Right lobe of liver (tissue), 6 donors: ENCODE measurements around the gene ASB1. TPM values are rescaled to one million over a fixed set of nuclear protein-coding genes. Genes with fewer than 3 reads are reported as not detected.

Source experiments
- ATAC-seq, 4 donors: fragments of 200-7000 bp; cut with Tn5 transposase; one replicate each; pipeline ENCODE4 v1.9.1; 2020; ENCODE audit warnings: mild to moderate bottlenecking in 4 of 4, moderate library complexity in 4 of 4
- DNase-seq, 3 donors: peaks; one replicate each; pipeline ENCODE4 v3.0.0-alpha.2; 2020
- H3K27ac ChIP-seq, 3 donors: fragments of 200-600 bp; one replicate each; pipeline ENCODE4 v1.8.0; 2022
- H3K27me3 ChIP-seq, 2 donors: fragments of 200-600 bp; one replicate each; pipeline ENCODE4 v1.8.0; 2022
- H3K36me3 ChIP-seq, 4 donors: fragments of 200-600 bp; sonication (generic) in 1 of 4; one replicate each; pipeline versions ENCODE4 v1.5.1 to v1.8.0; 2017 to 2022; ENCODE audit warnings: control low read depth in 1 of 4
- H3K4me1 ChIP-seq, 4 donors: fragments of 200-600 bp; sonication (generic) in 1 of 4; one replicate each; pipeline versions ENCODE4 v1.5.1 to v1.8.0; 2017 to 2022; ENCODE audit warnings: control low read depth in 1 of 4
- H3K4me3 ChIP-seq, 3 donors: fragments of 200-600 bp; one replicate each; pipeline ENCODE4 v1.8.0; 2022
- H3K9me3 ChIP-seq, 4 donors: fragments of 200-600 bp; sonication (generic) in 1 of 4; one replicate each; pipeline versions ENCODE4 v1.5.1 to v1.8.0; 2017 to 2022; ENCODE audit warnings: control low read depth in 1 of 4
- POLR2A ChIP-seq: fragments of 450-650 bp; IDR thresholded peaks from one replicate; pipeline ENCODE4 v1.6.1; 2017; ENCODE audit warnings: antibody characterized with exemption, mild to moderate bottlenecking
- WGBS: methylation state at CpG from one replicate; pipeline ENCODE4 v1.1.6; 2018; ENCODE audit warnings: low coverage, low lambda C conversion rate; ENCODE audit not compliant: insufficient coverage; ENCODE audit errors: missing lambda C conversion rate; 5-methylcytosine and 5-hydroxymethylcytosine counted together
- intact Hi-C, 2 donors: fragments of 100-400 bp; cut with DNase I; formaldehyde crosslinking; loops; one replicate each; pipeline versions ENCODE4 v1.11.2 to v1.14.1; 2022
- total RNA-seq, 6 experiments: library from RNA; depleted of rRNA in 2 of 6; stranded (reverse); fragments of >200 nt in 2 of 6; fragmentation: NEBNext Ultra II Directional in 3 of 6; extraction: Animal tissue kit (Norgen Biotek cat#: 25700) in 3 of 6; gene quantifications; one replicate each; pipeline versions ENCODE4 v1.1.0 to v1.2.4, GENCODE V29; 2016 to 2023
- TF ChIP-seq, protein P1 (sequence below), 4 donors: fragments of 200-600 bp in 3 of 4; fragments of 450-650 bp in 1 of 4; IDR thresholded peaks; one replicate each; pipeline versions ENCODE4 v1.5.1 to v1.8.0; 2016 to 2022; ENCODE audit warnings: antibody characterized with exemption in 4 of 4, mild to moderate bottlenecking in 2 of 4
- donor health status: DM: no; HTN: yes; CAD: no.
- donor health status: DM: no; HTN: no; CAD: no.
- donor health status: DM: no; HTN: no; CAD: no.
- donor health status: DM: no; HTN: yes; CAD: no.
- donor health status: DM: no; HTN: yes; CAD: no.

Gene ASB1
- total RNA-seq, 6 experiments from 2014 or later = 6.3 to 18.2 (median 8.4) TPM

GRCh38 chr2:238383743-238384380 is 42.9 kb upstream of the ASB1 start:
- Histone ChIP-seq H3K9me3 (no peaks in the 10 kb centered on the region), H3K36me3 (no peaks in the 10 kb centered on the region), H3K27me3 (no peaks in the 10 kb centered on the region), H3K27ac (no peak overlapping the region), H3K4me1 (no peaks in the 10 kb centered on the region), H3K4me3 (no peak overlapping the region)
- intact Hi-C loops = no loop called here
- 79% methylated on average over 5 of the region's 7 CpGs for WGBS
- no peak for DNase-seq
- no peak for ATAC-seq
- TF ChIP-seq, protein P1, sequence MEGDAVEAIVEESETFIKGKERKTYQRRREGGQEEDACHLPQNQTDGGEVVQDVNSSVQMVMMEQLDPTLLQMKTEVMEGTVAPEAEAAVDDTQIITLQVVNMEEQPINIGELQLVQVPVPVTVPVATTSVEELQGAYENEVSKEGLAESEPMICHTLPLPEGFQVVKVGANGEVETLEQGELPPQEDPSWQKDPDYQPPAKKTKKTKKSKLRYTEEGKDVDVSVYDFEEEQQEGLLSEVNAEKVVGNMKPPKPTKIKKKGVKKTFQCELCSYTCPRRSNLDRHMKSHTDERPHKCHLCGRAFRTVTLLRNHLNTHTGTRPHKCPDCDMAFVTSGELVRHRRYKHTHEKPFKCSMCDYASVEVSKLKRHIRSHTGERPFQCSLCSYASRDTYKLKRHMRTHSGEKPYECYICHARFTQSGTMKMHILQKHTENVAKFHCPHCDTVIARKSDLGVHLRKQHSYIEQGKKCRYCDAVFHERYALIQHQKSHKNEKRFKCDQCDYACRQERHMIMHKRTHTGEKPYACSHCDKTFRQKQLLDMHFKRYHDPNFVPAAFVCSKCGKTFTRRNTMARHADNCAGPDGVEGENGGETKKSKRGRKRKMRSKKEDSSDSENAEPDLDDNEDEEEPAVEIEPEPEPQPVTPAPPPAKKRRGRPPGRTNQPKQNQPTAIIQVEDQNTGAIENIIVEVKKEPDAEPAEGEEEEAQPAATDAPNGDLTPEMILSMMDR (IDR thresholded peaks at IDR 0.05) = no peak
- no peak for TF ChIP-seq POLR2A

GRCh38 chr2:238387332-238387731 is 39.4 kb upstream of the ASB1 start:
- 47% methylated on average over 4 of the region's 4 CpGs for WGBS

DNA sequence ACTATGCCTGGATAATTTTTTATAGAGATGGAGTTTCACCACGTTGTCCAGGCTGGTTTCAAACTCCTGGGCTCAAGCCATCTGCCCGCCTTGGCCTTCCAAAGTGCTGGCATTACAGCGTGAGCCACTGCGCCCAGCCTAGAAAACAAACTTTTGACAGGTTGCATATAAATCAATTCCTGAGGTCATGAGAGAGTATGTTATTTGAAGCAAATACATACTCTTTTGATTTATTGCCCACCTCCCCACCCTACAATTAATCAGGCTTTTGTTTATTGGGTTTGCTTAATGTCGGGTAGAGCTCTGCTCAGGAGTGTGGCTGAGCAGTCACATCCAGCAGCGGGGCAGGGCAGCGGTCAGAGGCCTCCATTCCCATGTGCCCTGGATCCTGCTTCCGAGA is 37.9 kb upstream of the ASB1 start:
- no peak for DNase-seq
- 56% methylated on average over 8 of the region's 8 CpGs for WGBS
- Histone ChIP-seq H3K27ac (no peak overlapping the region), H3K4me1 (no peaks in the 10 kb centered on the region), H3K27me3 (no peaks in the 10 kb centered on the region), H3K36me3 (no peaks in the 10 kb centered on the region), H3K9me3 (no peaks in the 10 kb centered on the region), H3K4me3 (no peak overlapping the region)
- TF ChIP-seq, protein P1 (IDR thresholded peaks at IDR 0.05) = no peak
- TF ChIP-seq POLR2A = no peak
- ATAC-seq = no peak
- intact Hi-C loops = no loop called here

More at GRCh38 chr2:238387332-238387731, 39.4 kb upstream of the ASB1 start:
- no peak for DNase-seq
- Histone ChIP-seq H3K9me3 (no peaks in the 10 kb centered on the region), H3K4me3 (no peak overlapping the region), H3K27ac (no peak overlapping the region), H3K27me3 (no peaks in the 10 kb centered on the region), H3K4me1 (no peaks in the 10 kb centered on the region), H3K36me3 (no peaks in the 10 kb centered on the region)
- ATAC-seq = no peak
- intact Hi-C loops = no loop called here
- TF ChIP-seq, protein P1 (IDR thresholded peaks at IDR 0.05) = no peak
- TF ChIP-seq POLR2A = no peak

DNA sequence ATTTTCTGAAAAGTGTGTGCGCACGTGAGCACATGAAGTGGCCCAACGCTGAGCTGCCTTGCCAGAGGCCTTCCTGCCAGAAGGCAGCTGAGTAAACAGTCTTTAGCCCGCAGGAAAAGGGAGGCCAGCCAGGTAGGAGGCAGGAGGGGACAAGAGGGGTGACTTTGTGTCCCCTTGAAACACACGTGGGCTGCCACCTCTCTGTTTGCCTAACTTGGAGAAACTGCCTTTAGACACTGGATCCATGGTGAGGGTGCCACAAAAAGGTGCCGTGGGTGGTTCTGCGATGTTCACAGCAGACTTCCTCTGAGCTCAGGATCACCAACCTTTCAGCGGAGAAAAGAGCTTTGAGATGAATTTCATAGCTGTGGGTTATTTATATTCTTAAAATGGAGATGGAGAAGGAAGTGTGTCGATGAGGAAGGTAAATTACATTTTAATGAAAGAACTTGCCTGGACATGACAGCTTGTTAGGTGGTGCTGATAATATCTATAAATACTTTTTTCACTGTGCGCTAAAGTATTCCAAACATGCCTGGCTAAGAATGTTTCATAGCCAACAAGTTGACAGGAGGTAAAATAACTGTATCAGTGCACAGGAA is 36.6 kb upstream of the ASB1 start:
- Histone ChIP-seq H3K27ac (no peak overlapping the region), H3K9me3 (no peaks in the 10 kb centered on the region), H3K27me3 (no peaks in the 10 kb centered on the region), H3K4me1 (no peaks in the 10 kb centered on the region), H3K4me3 (no peak overlapping the region), H3K36me3 (no peaks in the 10 kb centered on the region)
- no peak for DNase-seq
- ATAC-seq = peak in 2 of 4 donors; percentile 17 to 54
- intact Hi-C loops = no loop called here
- WGBS = 59% methylated on average over 10 of the region's 10 CpGs
- TF ChIP-seq, protein P1 (IDR thresholded peaks at IDR 0.05) = no peak
- no peak for TF ChIP-seq POLR2A
